Measurements from ENCODE around the gene ABCC5.
"Not testable (repeated sequence)": the region's sequence is repeated elsewhere in the genome, so short reads cannot be mapped to it uniquely, and the experiment has no call there.

The ABCC5 gene

GRCh38 chr3:184008161-184008560, 9.5 kb downstream of the ABCC5 start:
- no peak overlapping the region for H3K4me3 ChIP-seq (ENCODE audit: low read depth, low read length)
- H3K4me1 ChIP-seq (ENCODE audit: control insufficient read depth, insufficient read depth, low read length): peaks cover 3% of the 10 kb centered on the region; the same call in 1 of the 2 replicates
- ChIA-PET CTCF (interaction anchor here (1.1 to 2.2 kb wide), 2 partner anchors 10 to 123 kb away, joined by 4 to 6 read pairs; partner anchors contain the start of genes ABCC5 and PARL), POLR2A (interaction anchor here (1.4 kb wide), 1 partner anchor 10 kb away, joined by 4 read pairs; the partner anchor contains the start of gene ABCC5)
- H3K9me3 ChIP-seq (ENCODE audit: control insufficient read depth, insufficient read depth, low read depth, low read length): no peaks in the 10 kb centered on the region
- TF ChIP-seq WT1 (tag by site-specific recombination; IDR thresholded peaks at IDR 0.05) (no peak), EGR2 (tag by site-specific recombination; IDR thresholded peaks at IDR 0.05; ENCODE audit: low read depth) (no peak), FEZF1 (tag by site-specific recombination; IDR thresholded peaks at IDR 0.05) (no peak), ZNF747 (tag by site-specific recombination; IDR thresholded peaks at IDR 0.05) (no peak)
- peaks cover 3 to 41% of the 10 kb centered on the region in 2 experiments for H3K36me3 ChIP-seq (ENCODE audit: control insufficient read depth in 2 of 2, insufficient read depth in 1 of 2, low read length in 2 of 2)
- H3K27ac ChIP-seq (ENCODE audit: extremely low read depth, low read depth, low read length): no peak overlapping the region

GRCh38 chr3:184007143-184007813, 10.4 kb downstream of the ABCC5 start:
- ChIA-PET CTCF (interaction anchor here (0.9 to 2.2 kb wide), 4 partner anchors 9 to 128 kb away, joined by 3 to 16 read pairs (median 5); partner anchors contain the start of genes ABCC5, EIF2B5 and PARL), POLR2A (interaction anchor here (1.4 kb wide), 1 partner anchor 11 kb away, joined by 4 read pairs; the partner anchor contains the start of gene ABCC5)
- peak; percentile 50; the same call in 1 of the 2 replicates for TF ChIP-seq ZNF664 (tag by site-specific recombination; IDR thresholded peaks at IDR 0.05)
- TF ChIP-seq KLF1 (tag by site-specific recombination; IDR thresholded peaks at IDR 0.05): peak; percentile 67

DNA sequence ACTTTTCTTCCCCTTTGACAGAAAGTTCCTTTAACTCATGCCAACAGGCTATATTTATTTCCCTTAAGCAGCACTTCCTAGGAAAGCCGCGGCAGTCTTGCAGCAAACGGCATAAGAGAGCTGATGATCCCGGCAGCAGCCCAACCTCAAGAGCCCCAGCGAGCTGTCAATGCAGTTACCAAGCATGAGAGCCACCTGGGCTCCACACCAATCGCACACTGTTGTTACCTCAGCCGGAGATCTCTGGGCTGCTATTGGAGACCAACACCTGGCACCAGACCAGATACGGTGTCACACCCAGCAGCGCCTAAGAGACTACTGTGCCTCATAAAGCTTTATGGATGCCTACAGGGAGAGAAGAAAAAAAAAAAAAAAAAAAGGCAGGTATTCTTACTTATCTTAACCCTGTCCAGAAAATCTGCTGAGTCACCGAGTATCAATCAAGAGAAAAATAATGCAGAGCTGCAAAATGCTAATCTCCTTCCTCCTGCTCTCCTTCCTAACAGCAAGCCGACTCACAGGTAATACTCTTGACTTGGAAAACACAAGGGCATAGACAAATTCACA, 11.7 kb downstream of the ABCC5 start:
- CTCF ChIA-PET: interaction anchor here (0.6 to 2.1 kb wide), 6 partner anchors 10 to 133 kb away, joined by 3 to 16 read pairs (median 4); partner anchors contain the start of gene EIF2B5
- no peak overlapping the region; the same call in 1 of the 2 replicates for H3K27ac ChIP-seq (ENCODE audit: extremely low read depth, low read depth, low read length)
- peaks cover 3 to 28% of the 10 kb centered on the region in 2 experiments for H3K36me3 ChIP-seq (ENCODE audit: control insufficient read depth in 2 of 2, insufficient read depth in 1 of 2, low read length in 2 of 2)
- POLR2A ChIA-PET: interaction anchor here (1.7 kb wide), 1 partner anchor 12 kb away, joined by 9 read pairs; the partner anchor contains the start of gene ABCC5
- no peaks in the 10 kb centered on the region for H3K9me3 ChIP-seq (ENCODE audit: control insufficient read depth, insufficient read depth, low read depth, low read length)
- no peak overlapping the region for H3K4me3 ChIP-seq (ENCODE audit: low read depth, low read length)
- H3K4me1 ChIP-seq (ENCODE audit: control insufficient read depth, insufficient read depth, low read length): peaks cover 3% of the 10 kb centered on the region; the same call in 1 of the 2 replicates
- no peak for TF ChIP-seq ZNF645 (tag by site-specific recombination; IDR thresholded peaks at IDR 0.05)
- TF ChIP-seq ZFHX2 (tag by site-specific recombination; conservative IDR thresholded peaks at IDR 0.05): no peak
- no peak for TF ChIP-seq ZBTB7A (tag by site-specific recombination; IDR thresholded peaks at IDR 0.05; ENCODE audit: low read depth)
- TF ChIP-seq ZNF211 (tag by site-specific recombination; IDR thresholded peaks at IDR 0.05; ENCODE audit: low read depth): no peak
- TF ChIP-seq ZNF350 (tag by site-specific recombination; IDR thresholded peaks at IDR 0.05): no peak
- TF ChIP-seq KLF1 (tag by site-specific recombination; IDR thresholded peaks at IDR 0.05): 0 out of 2 replicates have a peak, but pooled peaks have one; percentile 11
- TF ChIP-seq SCRT1 (tag by site-specific recombination; IDR thresholded peaks at IDR 0.05; ENCODE audit: borderline replicate concordance): 0 out of 2 replicates have a peak, but pooled peaks have one; percentile 8
- no peak for TF ChIP-seq ZBTB1 (tag by site-specific recombination; IDR thresholded peaks at IDR 0.05)
- no peak for TF ChIP-seq ZNF76 (tag by site-specific recombination; IDR thresholded peaks at IDR 0.05; ENCODE audit: borderline replicate concordance, low read depth)
- TF ChIP-seq ZNF426 (tag by site-specific recombination; IDR thresholded peaks at IDR 0.05): no peak
- no peak for TF ChIP-seq ZSCAN30 (tag by site-specific recombination; IDR thresholded peaks at IDR 0.05)
- 0 out of 2 replicates have a peak, but pooled peaks have one; percentile 44 for TF ChIP-seq ZNF501 (tag by site-specific recombination; IDR thresholded peaks at IDR 0.05)
- no peak for TF ChIP-seq ZEB2 (tag by site-specific recombination; IDR thresholded peaks at IDR 0.05)
- no peak for TF ChIP-seq BCL11B (tag by site-specific recombination; IDR thresholded peaks at IDR 0.05; ENCODE audit: low read depth)
- TF ChIP-seq HOXC10 (CRISPR knock-in tag; IDR thresholded peaks at IDR 0.05): no peak
- TF ChIP-seq ZNF10 (tag by site-specific recombination; IDR thresholded peaks at IDR 0.05): no peak
- no peak for TF ChIP-seq MEIS1 (CRISPR knock-in tag; IDR thresholded peaks at IDR 0.05; ENCODE audit: borderline replicate concordance)
- no peak for TF ChIP-seq SETDB1 (IDR thresholded peaks at IDR 0.05; ENCODE audit: insufficient read length, low read length)
- no peak for TF ChIP-seq ZNF529 (tag by site-specific recombination; IDR thresholded peaks at IDR 0.05; ENCODE audit: insufficient replicate concordance)
- no peak for TF ChIP-seq ZNF521 (tag by site-specific recombination; IDR thresholded peaks at IDR 0.05)
- TF ChIP-seq ZNF747 (tag by site-specific recombination; IDR thresholded peaks at IDR 0.05): no peak
- TF ChIP-seq ZBTB48 (tag by site-specific recombination; IDR thresholded peaks at IDR 0.05): no peak
- TF ChIP-seq ZBTB49 (tag by site-specific recombination; IDR thresholded peaks at IDR 0.05; ENCODE audit: low read depth): no peak
- no peak for TF ChIP-seq ZNF561 (tag by site-specific recombination; IDR thresholded peaks at IDR 0.05; ENCODE audit: borderline replicate concordance)

More at GRCh38 chr3:184007143-184007813, 10.4 kb downstream of the ABCC5 start:
- not testable (repeated sequence) for H3K27ac ChIP-seq (ENCODE audit: extremely low read depth, low read depth, low read length); H3K9me3 ChIP-seq (ENCODE audit: control insufficient read depth, insufficient read depth, low read depth, low read length); H3K4me3 ChIP-seq (ENCODE audit: low read depth, low read length); H3K4me1 ChIP-seq (ENCODE audit: control insufficient read depth, insufficient read depth, low read length)
- H3K36me3 ChIP-seq (ENCODE audit: control insufficient read depth in 2 of 2, insufficient read depth in 1 of 2, low read length in 2 of 2): peaks cover 3 to 40% of the 10 kb centered on the region in 2 experiments
